NCI-H2029 (cell line): Measurements from ENCODE around the gene GPR157.
"Not testable (repeated sequence)": the region's sequence is repeated elsewhere in the genome, so short reads cannot be mapped to it uniquely, and the experiment has no call there.

Source experiments
- DNase-seq: peaks from one replicate; lab custom pipeline; 2025; lab: John Stamatoyannopoulos, UW

GPR157 gene

GRCh38 chr1:9128520-9129265, at the start of gene GPR157:
Gene GPR157, minus strand, starts transcription at chr1:9129102. Its CDS starts 75 bp downstream, at chr1:9129027.
- DNase-seq: peak; percentile 51

GRCh38 chr1:9174762-9175161, 45.9 kb upstream of the GPR157 start:
- no peak for DNase-seq

- DNase-seq: no peak
These were observed 45.3 kb upstream of the GPR157 start for GRCh38 chr1:9174243-9174642.

GRCh38 chr1:9169601-9170137, 40.8 kb upstream of the GPR157 start:
- DNase-seq: no peak

- DNase-seq: no peak
These were observed 38.7 kb upstream of the GPR157 start for GRCh38 chr1:9167638-9168037.

- no peak for DNase-seq
These were observed 37.7 kb upstream of the GPR157 start for GRCh38 chr1:9166289-9167235.

- DNase-seq: no peak
These were observed 36.5 kb upstream of the GPR157 start for GRCh38 chr1:9165396-9165795.

GRCh38 chr1:9164919-9165318, 36.0 kb upstream of the GPR157 start:
- no peak for DNase-seq

- no peak for DNase-seq
These were observed 35.6 kb upstream of the GPR157 start for GRCh38 chr1:9164532-9164900.

- no peak for DNase-seq
These were observed 33.1 kb upstream of the GPR157 start for GRCh38 chr1:9161963-9162362.

- DNase-seq: no peak
These were observed 32.4 kb upstream of the GPR157 start for GRCh38 chr1:9161342-9161741.

GRCh38 chr1:9160079-9160717, 31.3 kb upstream of the GPR157 start:
- no peak for DNase-seq

GRCh38 chr1:9155879-9156278, 27.0 kb upstream of the GPR157 start:
- no peak for DNase-seq

GRCh38 chr1:9155405-9155804, 26.5 kb upstream of the GPR157 start:
- not testable (repeated sequence) for DNase-seq

- no peak for DNase-seq
These were observed 24.2 kb upstream of the GPR157 start for GRCh38 chr1:9153152-9153551.

- DNase-seq: no peak
These were observed 23.6 kb upstream of the GPR157 start for GRCh38 chr1:9152535-9152934.

GRCh38 chr1:9151328-9151860, 22.5 kb upstream of the GPR157 start:
- no peak for DNase-seq

GRCh38 chr1:9150582-9151327, 21.9 kb upstream of the GPR157 start:
- no peak for DNase-seq

- no peak for DNase-seq
These were observed 21.1 kb upstream of the GPR157 start for GRCh38 chr1:9149837-9150581.

GRCh38 chr1:9149151-9149550, 20.2 kb upstream of the GPR157 start:
- DNase-seq: no peak

GRCh38 chr1:9146156-9146555, 17.3 kb upstream of the GPR157 start:
- DNase-seq: no peak
